GM23248 (cell line): ENCODE data around the gene REV3L.

Experiments used
- EZH2 ChIP-seq: fragments of 200-600 bp; sonication (generic); IDR thresholded peaks from 2 replicates; pipeline ENCODE4 v1.6.1; 2018; ENCODE audit warnings: antibody characterized with exemption, mild to moderate bottlenecking; ENCODE audit not compliant: insufficient read depth, poor library complexity, severe bottlenecking
- EZH2phosphoT487 ChIP-seq: fragments of 200-600 bp; sonication (generic); IDR thresholded peaks from 2 replicates; pipeline ENCODE4 v1.6.1; 2018; ENCODE audit warnings: antibody characterized with exemption, moderate library complexity, mild to moderate bottlenecking, low read depth; ENCODE audit not compliant: insufficient read depth

- TF ChIP-seq EZH2, result no peak
- no peak for TF ChIP-seq EZH2phosphoT487
These were observed 206.3 kb downstream of the REV3L start for GRCh38 chr6:111276736-111277135.
